ENCODE data around the gene HNF4A.

Gene HNF4A

GRCh38 chr20:44407402-44408184 lies 52.1 kb downstream of the HNF4A start:
- DNase-seq: peak; percentile 48

DNA sequence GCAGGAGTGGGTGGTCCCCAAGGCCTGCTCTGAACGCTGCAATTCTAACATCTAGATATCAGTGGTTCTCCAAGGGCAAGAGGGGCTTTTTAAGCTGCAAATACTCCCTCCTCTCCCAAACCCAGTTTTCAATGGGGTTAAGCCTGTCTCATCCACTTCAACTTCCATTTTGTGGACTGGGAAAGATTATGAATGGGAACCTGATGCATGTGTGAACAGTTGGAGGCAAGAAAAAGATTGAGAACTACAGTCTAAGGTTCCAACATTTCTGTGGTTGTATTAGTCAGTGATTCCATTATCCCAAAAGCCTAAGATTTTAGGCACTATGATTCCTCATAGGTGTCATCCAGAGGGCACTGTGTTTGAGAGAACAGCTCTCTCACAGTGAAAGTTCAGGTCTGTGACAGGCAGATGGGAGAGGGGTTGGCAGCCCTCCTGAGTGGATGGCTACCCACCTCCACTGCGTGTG lies 53.7 kb downstream of the HNF4A start:
- no peak for DNase-seq

GRCh38 chr20:44410583-44411019 lies 55.1 kb downstream of the HNF4A start:
- no peak for DNase-seq

- DNase-seq: no peak
These were observed 55.7 kb downstream of the HNF4A start for GRCh38 chr20:44411020-44411756.

GRCh38 chr20:44411757-44412401 lies 56.4 kb downstream of the HNF4A start:
- DNase-seq: no peak

DNA sequence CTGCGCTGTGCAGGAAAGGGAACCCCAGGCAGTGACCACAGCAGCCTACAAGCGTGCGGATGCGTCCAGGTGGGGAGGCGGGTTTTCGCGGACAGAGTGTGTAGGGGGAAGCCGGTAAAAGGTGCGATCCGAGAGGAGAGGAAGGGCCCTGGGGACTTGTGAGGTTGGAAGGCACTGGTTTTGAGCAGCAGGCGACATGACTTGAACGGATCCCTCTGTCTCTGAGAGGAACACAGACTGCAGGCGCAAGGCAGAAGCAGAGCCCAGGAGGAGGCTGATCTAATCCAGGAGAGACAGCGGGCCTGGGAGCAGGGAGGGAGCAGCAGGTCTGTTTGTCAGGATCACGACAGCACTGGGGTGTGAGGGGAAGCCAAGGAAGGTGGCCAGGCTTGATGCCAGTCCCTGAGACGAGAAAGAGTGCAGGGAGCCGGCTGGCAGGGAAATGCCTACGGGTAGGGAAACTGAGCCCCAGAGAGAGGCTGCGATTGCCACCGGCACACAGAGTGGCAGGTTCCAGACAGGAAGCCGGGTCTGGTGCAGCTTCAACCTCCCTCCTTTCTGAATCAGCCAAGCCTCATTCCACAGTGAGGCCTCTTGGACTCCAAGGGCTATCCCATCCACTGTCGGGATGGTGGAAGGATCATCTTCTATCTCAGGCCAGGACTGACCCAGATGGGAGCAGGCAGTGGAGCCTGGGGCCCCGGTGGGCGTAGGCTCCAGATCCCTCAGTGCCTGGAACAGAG lies 57.1 kb downstream of the HNF4A start:
- DNase-seq: no peak

- no peak for DNase-seq
These were observed 58.3 kb downstream of the HNF4A start for GRCh38 chr20:44413575-44414345.

DNA sequence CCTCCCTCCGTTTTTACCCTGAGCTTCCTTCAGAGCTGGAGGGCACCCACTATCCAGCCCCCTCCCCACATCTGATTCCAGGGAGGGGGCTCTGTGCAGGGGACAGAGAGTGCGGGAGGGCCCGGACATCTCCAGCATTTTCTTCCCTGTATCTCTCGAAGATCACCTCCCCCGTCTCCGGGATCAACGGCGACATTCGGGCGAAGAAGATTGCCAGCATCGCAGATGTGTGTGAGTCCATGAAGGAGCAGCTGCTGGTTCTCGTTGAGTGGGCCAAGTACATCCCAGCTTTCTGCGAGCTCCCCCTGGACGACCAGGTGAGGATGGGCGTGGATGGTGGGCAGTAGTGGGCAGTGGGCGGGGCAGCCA lies 58.8 kb downstream of the HNF4A start:
- DNase-seq: no peak

DNA sequence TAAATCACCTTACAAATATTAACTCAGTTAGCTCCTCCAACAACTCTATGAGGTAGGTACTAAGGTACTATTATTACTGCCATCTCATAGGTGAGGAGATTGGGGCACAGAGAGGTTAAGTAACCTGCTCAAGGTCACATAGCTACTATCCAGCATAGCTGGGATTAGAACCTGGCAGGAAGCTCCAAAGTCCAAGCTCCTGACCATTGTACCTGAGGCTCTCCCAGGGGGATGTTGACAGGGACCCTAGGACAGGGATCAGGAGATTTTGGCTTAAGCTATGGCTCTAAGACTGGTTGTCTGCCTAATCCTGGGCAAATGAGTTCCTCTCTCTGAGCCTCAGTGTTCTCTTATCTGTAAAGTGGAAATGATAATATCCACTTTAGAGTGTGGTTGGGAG lies 59.3 kb downstream of the HNF4A start:
- no peak for DNase-seq

- DNase-seq: no peak
These were observed 60.6 kb downstream of the HNF4A start for GRCh38 chr20:44415833-44416715.

GRCh38 chr20:44418069-44418905 lies 62.8 kb downstream of the HNF4A start:
- DNase-seq: no peak

DNA sequence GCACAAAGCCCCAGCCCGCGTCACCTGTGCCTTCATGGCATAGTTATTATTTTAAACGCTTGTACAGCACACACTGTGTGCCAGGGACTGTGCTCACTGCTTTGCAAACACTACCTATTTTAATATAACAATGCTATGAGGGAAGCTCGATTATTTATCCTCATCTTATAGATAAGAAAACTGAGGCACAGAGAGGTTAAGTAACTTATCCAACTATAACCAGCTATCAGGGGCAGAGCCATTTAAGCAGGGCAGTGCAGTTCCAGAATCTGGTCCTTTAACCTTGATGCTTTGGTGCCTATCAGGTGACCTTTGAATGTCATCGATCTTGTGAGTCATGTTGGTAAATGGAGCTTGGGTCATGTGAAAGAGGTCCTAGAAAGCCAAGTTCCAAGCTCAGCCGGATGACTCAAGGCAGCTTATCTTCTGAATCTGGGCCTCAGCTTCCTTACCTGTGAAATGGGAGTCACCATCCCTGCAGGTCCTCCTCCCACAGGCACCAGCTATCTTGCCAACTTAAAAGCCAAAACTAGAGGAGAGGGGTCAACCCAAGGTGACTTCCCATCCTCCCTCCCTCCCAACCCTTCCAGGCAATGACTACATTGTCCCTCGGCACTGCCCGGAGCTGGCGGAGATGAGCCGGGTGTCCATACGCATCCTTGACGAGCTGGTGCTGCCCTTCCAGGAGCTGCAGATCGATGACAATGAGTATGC lies 63.8 kb downstream of the HNF4A start:
- DNase-seq: no peak

GRCh38 chr20:44420497-44420896 lies 65.0 kb downstream of the HNF4A start:
- no peak for DNase-seq

DNA sequence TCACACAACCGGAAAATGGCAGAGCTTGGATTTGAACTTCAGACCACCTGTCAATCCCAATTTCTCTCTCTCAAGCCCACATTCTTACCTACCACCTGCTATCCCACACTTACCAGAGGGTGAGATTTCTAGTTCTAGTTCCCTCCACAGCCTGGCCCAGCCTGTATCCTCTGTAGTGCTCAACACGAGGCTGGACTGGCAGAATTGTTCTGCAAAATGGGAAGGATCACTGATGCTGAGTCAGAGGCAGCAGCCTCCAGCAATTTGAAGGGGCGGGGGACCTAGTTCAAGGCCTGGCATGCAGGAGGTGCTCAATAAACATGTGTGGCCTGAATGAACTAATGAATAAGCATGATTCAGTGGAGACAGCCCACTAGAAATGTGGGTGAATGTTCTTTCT lies 66.6 kb downstream of the HNF4A start:
- peak; percentile 55 for DNase-seq

- no peak for DNase-seq
These were observed 68.0 kb downstream of the HNF4A start for GRCh38 chr20:44423480-44423879.

- DNase-seq: no peak
These were observed 68.6 kb downstream of the HNF4A start for GRCh38 chr20:44424039-44424495.

DNA sequence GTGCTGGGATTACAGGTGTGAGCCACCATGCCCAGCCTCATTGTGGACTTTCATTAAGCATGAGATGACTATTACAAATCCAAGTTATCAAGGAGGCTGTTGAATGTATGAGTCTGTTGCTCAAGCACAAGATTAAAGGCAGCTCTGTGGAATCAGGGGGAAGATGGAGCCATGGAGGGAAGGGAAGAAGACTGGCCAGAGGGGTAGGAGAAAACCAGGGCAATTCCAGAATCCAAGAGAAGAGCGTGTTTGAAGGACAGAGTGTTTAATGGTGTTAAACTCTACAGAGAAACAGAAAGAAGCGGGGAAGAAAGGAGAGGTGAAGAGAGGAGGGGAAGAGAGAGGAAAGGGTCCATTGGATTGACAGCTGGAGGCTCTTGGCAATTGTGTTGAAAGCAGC lies 70.4 kb downstream of the HNF4A start:
- DNase-seq: no peak

GRCh38 chr20:44426879-44427790 lies 71.6 kb downstream of the HNF4A start:
- DNase-seq: no peak

Measured in T1000 (cell line).